Peyer's patch (tissue), 4 donors: ENCODE results near the gene TCEA2. TPM values are rescaled to one million over a fixed set of nuclear protein-coding genes. Genes with fewer than 3 reads are reported as not detected.

Experiments used
- DNase-seq, 3 donors: peaks; one replicate each; pipeline ENCODE4 v3.0.0-alpha.2; 2017 to 2019
- H3K27ac ChIP-seq, 4 donors: fragments of 200-600 bp; sonication (generic); one replicate each; pipeline ENCODE4 v1.5.1; 2016 to 2019
- H3K27me3 ChIP-seq, 2 donors: fragments of 200-600 bp; sonication (generic); one replicate each; pipeline ENCODE4 v1.5.1; 2019
- H3K36me3 ChIP-seq, 3 donors: fragments of 200-600 bp; sonication (generic); one replicate each; pipeline ENCODE4 v1.5.1; 2016 to 2019
- H3K4me1 ChIP-seq, 4 donors: fragments of 200-600 bp; sonication (generic); one replicate each; pipeline ENCODE4 v1.5.1; 2016 to 2019
- H3K4me3 ChIP-seq, 4 donors: fragments of 200-600 bp; sonication (generic); 1 replicate in 3 of 4; 2 replicates in 1 of 4; pipeline ENCODE4 v1.5.1; 2016 to 2019; ENCODE audit warnings: mild to moderate bottlenecking in 1 of 4
- H3K9me3 ChIP-seq, 4 donors: fragments of 200-600 bp; sonication (generic); one replicate each; pipeline ENCODE4 v1.5.1; 2016 to 2019; ENCODE audit warnings: mild to moderate bottlenecking in 1 of 4
- POLR2A ChIP-seq, 2 donors: fragments of 450-650 bp; IDR thresholded peaks; one replicate each; pipeline ENCODE4 v1.5.1; 2017; ENCODE audit warnings: antibody characterized with exemption in 2 of 2, mild to moderate bottlenecking in 2 of 2, moderate library complexity in 2 of 2
- total RNA-seq, 4 donors: library from RNA; depleted of rRNA; stranded (reverse); fragments of >200 nt; gene quantifications; one replicate each; pipeline ENCODE4 v1.1.0, GENCODE V29; 2016
- TF ChIP-seq, protein P1 (sequence below), 6 experiments: fragments of 450-650 bp in 4 of 6; fragments of 200-600 bp in 2 of 6; sonication (generic) in 1 of 6; IDR thresholded peaks; one replicate each; pipeline ENCODE4 v1.5.1; 2017 to 2019; ENCODE audit warnings: antibody characterized with exemption in 6 of 6, mild to moderate bottlenecking in 3 of 6, moderate library complexity in 1 of 6

The TCEA2 gene
- total RNA-seq, 4 donors from 2014 or later: 4.7 to 19.8 (median 8.3) TPM

DNA sequence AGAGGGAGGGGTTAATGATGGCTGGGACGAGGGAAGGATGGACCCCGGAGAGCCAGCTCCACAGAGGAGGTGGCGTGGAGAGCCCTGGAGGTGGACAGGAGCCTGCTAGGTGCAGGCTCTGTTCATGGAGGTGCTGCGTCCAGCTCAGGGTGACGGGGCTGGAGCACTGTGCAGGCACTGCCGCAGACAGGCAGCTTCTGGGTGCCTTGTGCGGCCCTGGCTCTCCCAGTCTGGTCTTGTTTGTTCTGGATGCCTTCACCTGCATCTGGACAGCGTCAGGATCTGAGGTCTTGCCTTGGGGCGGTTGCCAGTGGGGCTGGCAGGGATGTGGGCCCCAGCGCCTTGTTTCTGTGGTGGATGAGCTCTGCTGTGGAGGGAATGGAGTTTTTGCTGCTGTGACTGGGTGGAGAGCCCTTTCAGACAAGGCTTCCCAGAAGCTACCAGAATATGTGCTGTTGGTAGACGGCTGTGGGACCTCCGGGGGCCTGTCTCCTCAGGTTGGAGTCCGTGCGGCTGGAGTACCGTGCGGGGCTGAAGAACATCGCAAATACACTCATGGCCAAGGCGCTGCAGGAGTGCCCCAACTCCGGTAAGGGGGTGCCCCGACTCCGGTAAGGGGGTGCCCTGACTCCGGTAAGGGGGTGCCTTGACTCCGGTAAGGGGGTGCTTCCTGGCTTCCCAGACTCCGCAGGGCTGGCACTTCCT, 34.9 kb upstream of the TCEA2 start:
- Histone ChIP-seq H3K4me3 (no peak overlapping the region), H3K4me1 (peaks cover 0 to 15% (median 4%) of the 10 kb centered on the region in 4 donors), H3K27ac (no peak overlapping the region), H3K36me3 (peaks cover 0 to 98% (median 10%) of the 10 kb centered on the region in 3 donors), H3K9me3 (no peaks in the 10 kb centered on the region), H3K27me3 (no peaks in the 10 kb centered on the region)
- DNase-seq: no peak
- TF ChIP-seq, protein P1, sequence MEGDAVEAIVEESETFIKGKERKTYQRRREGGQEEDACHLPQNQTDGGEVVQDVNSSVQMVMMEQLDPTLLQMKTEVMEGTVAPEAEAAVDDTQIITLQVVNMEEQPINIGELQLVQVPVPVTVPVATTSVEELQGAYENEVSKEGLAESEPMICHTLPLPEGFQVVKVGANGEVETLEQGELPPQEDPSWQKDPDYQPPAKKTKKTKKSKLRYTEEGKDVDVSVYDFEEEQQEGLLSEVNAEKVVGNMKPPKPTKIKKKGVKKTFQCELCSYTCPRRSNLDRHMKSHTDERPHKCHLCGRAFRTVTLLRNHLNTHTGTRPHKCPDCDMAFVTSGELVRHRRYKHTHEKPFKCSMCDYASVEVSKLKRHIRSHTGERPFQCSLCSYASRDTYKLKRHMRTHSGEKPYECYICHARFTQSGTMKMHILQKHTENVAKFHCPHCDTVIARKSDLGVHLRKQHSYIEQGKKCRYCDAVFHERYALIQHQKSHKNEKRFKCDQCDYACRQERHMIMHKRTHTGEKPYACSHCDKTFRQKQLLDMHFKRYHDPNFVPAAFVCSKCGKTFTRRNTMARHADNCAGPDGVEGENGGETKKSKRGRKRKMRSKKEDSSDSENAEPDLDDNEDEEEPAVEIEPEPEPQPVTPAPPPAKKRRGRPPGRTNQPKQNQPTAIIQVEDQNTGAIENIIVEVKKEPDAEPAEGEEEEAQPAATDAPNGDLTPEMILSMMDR (IDR thresholded peaks at IDR 0.05): no peak
- TF ChIP-seq POLR2A (IDR thresholded peaks at IDR 0.05): no peak

DNA sequence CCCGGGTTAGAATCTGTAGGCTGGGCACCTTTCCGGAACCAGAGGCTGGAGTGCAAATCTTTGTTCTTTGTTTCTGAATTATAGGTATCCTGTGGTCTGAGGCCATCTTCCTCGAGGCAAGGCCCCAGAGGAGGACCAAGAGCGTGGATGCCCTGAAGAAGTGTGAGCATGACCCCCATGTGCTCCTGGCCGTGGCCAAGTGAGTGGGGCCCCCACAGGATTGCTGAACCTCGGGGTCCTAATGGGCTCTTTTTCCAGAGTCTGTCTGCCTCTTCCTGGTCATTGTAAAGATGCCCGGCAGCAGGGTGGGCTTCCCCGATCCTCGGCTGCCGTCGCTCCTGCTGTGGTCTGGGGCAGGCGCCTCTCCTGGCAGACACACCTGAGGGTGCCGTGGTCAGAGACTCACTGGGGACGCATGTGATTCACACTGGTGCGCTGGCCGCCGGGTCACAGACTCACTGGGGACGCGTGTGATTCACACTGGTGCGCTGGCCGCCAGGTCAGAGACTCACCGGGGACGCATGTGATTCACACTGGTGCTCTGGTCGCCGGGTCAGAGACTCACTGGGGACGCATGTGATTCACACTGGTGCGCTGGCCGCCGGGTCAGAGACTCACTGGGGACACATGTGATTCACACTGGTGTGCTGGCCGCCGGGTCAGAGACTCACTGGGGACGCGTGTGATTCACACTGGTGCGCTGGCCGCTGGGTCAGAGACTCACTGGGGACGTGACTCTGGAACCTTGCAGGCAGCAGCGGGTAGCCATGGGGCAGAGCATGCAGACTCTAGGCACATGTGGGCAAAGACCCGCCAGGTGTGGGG, 33.5 kb upstream of the TCEA2 start:
- DNase-seq: no peak
- Histone ChIP-seq H3K27me3 (no peaks in the 10 kb centered on the region), H3K36me3 (peaks cover 0 to 98% (median 10%) of the 10 kb centered on the region in 3 donors), H3K4me3 (no peak overlapping the region), H3K9me3 (no peaks in the 10 kb centered on the region), H3K27ac (no peak overlapping the region), H3K4me1 (peaks cover 0 to 3% (median 2%) of the 10 kb centered on the region in 4 donors)
- TF ChIP-seq, protein P1 (IDR thresholded peaks at IDR 0.05): no peak
- no peak for TF ChIP-seq POLR2A (IDR thresholded peaks at IDR 0.05)

GRCh38 chr20:64030371-64031134, 32.4 kb upstream of the TCEA2 start:
- H3K27ac ChIP-seq: no peak overlapping the region
- H3K4me3 ChIP-seq: no peak overlapping the region
- no peaks in the 10 kb centered on the region for H3K27me3 ChIP-seq
- DNase-seq: no peak
- H3K36me3 ChIP-seq: peaks cover 0 to 98% (median 10%) of the 10 kb centered on the region in 3 donors
- no peak for TF ChIP-seq POLR2A (IDR thresholded peaks at IDR 0.05)
- TF ChIP-seq, protein P1 (IDR thresholded peaks at IDR 0.05): no peak
- no peaks in the 10 kb centered on the region for H3K9me3 ChIP-seq
- H3K4me1 ChIP-seq: no peaks in the 10 kb centered on the region

DNA sequence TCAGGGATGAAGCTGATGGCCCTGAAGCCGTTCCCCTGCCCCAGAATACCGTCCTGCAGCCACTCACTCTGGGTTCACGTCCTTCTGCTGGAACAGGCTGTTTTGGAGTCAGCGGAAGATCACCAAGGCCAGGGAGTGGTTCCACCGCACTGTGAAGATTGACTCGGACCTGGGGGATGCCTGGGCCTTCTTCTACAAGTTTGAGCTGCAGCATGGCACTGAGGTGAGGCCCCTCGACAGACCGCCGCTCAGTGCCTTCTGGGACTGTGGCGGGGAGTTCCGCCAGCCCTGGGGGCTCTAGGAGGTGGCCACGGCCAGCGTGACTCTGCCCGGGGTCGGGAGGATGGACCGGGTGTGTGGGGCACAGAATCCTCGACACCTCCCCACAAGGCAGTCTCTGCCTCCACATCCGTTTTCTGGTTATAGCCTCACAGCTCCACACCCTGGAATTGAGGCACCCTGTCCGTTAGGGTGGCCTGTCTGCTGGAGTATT, 31.1 kb upstream of the TCEA2 start:
- Histone ChIP-seq H3K27me3 (peaks cover 0 to 9% of the 10 kb centered on the region in 2 donors), H3K27ac (no peak overlapping the region), H3K4me3 (no peak overlapping the region), H3K36me3 (peaks cover 0 to 86% (median 10%) of the 10 kb centered on the region in 3 donors), H3K9me3 (no peaks in the 10 kb centered on the region), H3K4me1 (peaks cover 0 to 7% (median 0%) of the 10 kb centered on the region in 4 donors)
- DNase-seq: no peak
- TF ChIP-seq, protein P1 (IDR thresholded peaks at IDR 0.05): no peak
- TF ChIP-seq POLR2A (IDR thresholded peaks at IDR 0.05): no peak
